Transverse colon (tissue), 4 donors: Measurements from ENCODE around the gene RCSD1. TPM values are rescaled to one million over a fixed set of nuclear protein-coding genes. Genes with fewer than 3 reads are reported as not detected.

Experiments
- DNase-seq: peaks from one replicate; pipeline ENCODE4 v3.0.0-alpha.2; 2019
- H3K27ac ChIP-seq, 4 donors: fragments of 200-600 bp; sonication (generic); 2 replicates each; pipeline ENCODE4 v1.5.1; 2016 to 2018; ENCODE audit warnings: inconsistent platforms in 4 of 4
- H3K27me3 ChIP-seq: fragments of 200-600 bp; sonication (generic); 2 replicates; pipeline ENCODE4 v1.5.1; 2017; ENCODE audit warnings: inconsistent platforms
- H3K36me3 ChIP-seq, 4 donors: fragments of 200-600 bp; sonication (generic); 2 replicates each; pipeline ENCODE4 v1.5.1; 2017 to 2019; ENCODE audit warnings: inconsistent platforms in 4 of 4
- H3K4me1 ChIP-seq, 4 donors: fragments of 200-600 bp; sonication (generic); 2 replicates each; pipeline ENCODE4 v1.5.1; 2017 to 2020; ENCODE audit warnings: inconsistent platforms in 4 of 4
- H3K4me3 ChIP-seq, 4 donors: fragments of 200-600 bp; sonication (generic); 1 replicate in 1 of 4; 2 replicates in 3 of 4; pipeline versions ENCODE4 v1.5.1 to v1.6.1; 2017 to 2019; ENCODE audit warnings: inconsistent platforms in 4 of 4
- H3K9me3 ChIP-seq, 2 donors: fragments of 200-600 bp; sonication (generic); 2 replicates each; pipeline ENCODE4 v1.5.1; 2017 to 2019; ENCODE audit warnings: inconsistent platforms in 2 of 2
- CTCF ChIP-seq, 5 experiments: fragments of 200-600 bp in 3 of 5; fragments of 450-650 bp in 2 of 5; sonication (generic) in 3 of 5; IDR thresholded peaks; 1 replicate in 2 of 5; 2 replicates in 3 of 5; pipeline ENCODE4 v1.5.1; 2016 to 2017; ENCODE audit warnings: antibody characterized with exemption in 5 of 5, inconsistent platforms in 3 of 5, mild to moderate bottlenecking in 2 of 5, moderate library complexity in 1 of 5
- EP300 ChIP-seq: sonication (generic); formaldehyde crosslinking; IDR thresholded peaks from one replicate; pipeline ENCODE4 v1.6.1; 2017; ENCODE audit warnings: antibody characterized with exemption, low read depth
- POLR2A ChIP-seq: fragments of 450-650 bp; IDR thresholded peaks from one replicate; pipeline ENCODE4 v1.6.1; 2016; ENCODE audit warnings: antibody characterized with exemption, mild to moderate bottlenecking, moderate library complexity
- POLR2AphosphoS5 ChIP-seq, 3 donors: sonication (generic); formaldehyde crosslinking; IDR thresholded peaks; one replicate each; pipeline ENCODE4 v1.6.1; 2016; ENCODE audit warnings: antibody characterized with exemption in 3 of 3
- WGBS, 2 donors: methylation state at CpG; one replicate each; pipeline ENCODE4 v1.1.5; 2018; ENCODE audit warnings: low coverage in 1 of 2; 5-methylcytosine and 5-hydroxymethylcytosine counted together
- in situ Hi-C, 4 donors: fragments of 200-750 bp; cut with MboI; loops; one replicate each; pipeline versions ENCODE4 v1.15.0 to v1.15.1; 2017; ENCODE audit warnings: low sequenced_read_pairs in 3 of 4, low pct_ligation_motif_present in 1 of 4, low pct_unique_long_range_greater_than_20kb in 1 of 4
- intact Hi-C: fragments of 100-400 bp; cut with DNase I; formaldehyde crosslinking; loops from one replicate; pipeline ENCODE4 v1.15.1; 2023; ENCODE audit warnings: low total_unique reads
- total RNA-seq, 4 donors: library from RNA; depleted of rRNA; stranded (reverse); fragments of >200 nt; gene quantifications; one replicate each; pipeline ENCODE4 v1.1.0, GENCODE V29; 2016

The RCSD1 gene
- total RNA-seq, 4 donors from 2014 or later = 6.0 to 29.2 (median 15.9) TPM

- Histone ChIP-seq H3K9me3 (no peaks in the 10 kb centered on the region), H3K4me3 (no peak overlapping the region), H3K27ac (peak overlapping the region; percentile 24 to 62 (median 40)), H3K27me3 (no peaks in the 10 kb centered on the region), H3K4me1 (peaks cover 4 to 73% (median 25%) of the 10 kb centered on the region in 4 donors), H3K36me3 (no peaks in the 10 kb centered on the region)
- intact Hi-C loops = no loop called here
- peak; percentile 38 for DNase-seq
- 23 to 40% methylated on average over 9 to 10 of the region's 10 CpGs for WGBS, 2 donors
- TF ChIP-seq CTCF (IDR thresholded peaks at IDR 0.05) (no peak), POLR2AphosphoS5 (IDR thresholded peaks at IDR 0.05) (peak in 2 of 3 donors; percentile 14 to 33), POLR2A (no peak), EP300 (no peak)
- in situ Hi-C loops = no loop called here
Measured at GRCh38 chr1:167658574-167659328, 28.7 kb downstream of the RCSD1 start.

- Histone ChIP-seq H3K36me3 (no peaks in the 10 kb centered on the region), H3K4me3 (no peak overlapping the region), H3K4me1 (peaks cover 4 to 66% (median 25%) of the 10 kb centered on the region in 4 donors), H3K9me3 (no peaks in the 10 kb centered on the region), H3K27me3 (no peaks in the 10 kb centered on the region), H3K27ac (peak overlapping the region; percentile 24 to 62 (median 40))
- TF ChIP-seq POLR2AphosphoS5 (IDR thresholded peaks at IDR 0.05) (no peak), CTCF (IDR thresholded peaks at IDR 0.05) (no peak), EP300 (no peak), POLR2A (no peak)
- WGBS, 2 donors = 36 to 58% methylated on average over 2 to 3 of the region's 3 CpGs
- no peak for DNase-seq
- in situ Hi-C loops = no loop called here
- intact Hi-C loops = no loop called here
Measured at GRCh38 chr1:167659450-167659849, 29.4 kb downstream of the RCSD1 start.

GRCh38 chr1:167659881-167660280 lies 29.8 kb downstream of the RCSD1 start:
- 78 to 84% methylated on average over 5 to 6 of the region's 6 CpGs for WGBS, 2 donors
- peaks cover 4 to 63% (median 23%) of the 10 kb centered on the region in 4 donors for H3K4me1 ChIP-seq
- peak overlapping the region; percentile 24 to 62 (median 40) for H3K27ac ChIP-seq
- H3K27me3 ChIP-seq = no peaks in the 10 kb centered on the region
- H3K4me3 ChIP-seq = no peak overlapping the region
- in situ Hi-C loops = no loop called here
- H3K36me3 ChIP-seq = no peaks in the 10 kb centered on the region
- H3K9me3 ChIP-seq = no peaks in the 10 kb centered on the region
- intact Hi-C loops = no loop called here
- TF ChIP-seq POLR2AphosphoS5 (IDR thresholded peaks at IDR 0.05) (no peak), CTCF (IDR thresholded peaks at IDR 0.05) (no peak)
- DNase-seq = no peak

- Histone ChIP-seq H3K9me3 (no peaks in the 10 kb centered on the region), H3K27me3 (no peaks in the 10 kb centered on the region), H3K27ac (peak overlapping the region; percentile 57 to 63 (median 61)), H3K4me3 (no peak overlapping the region), H3K4me1 (peaks cover 4 to 55% (median 21%) of the 10 kb centered on the region in 4 donors), H3K36me3 (no peaks in the 10 kb centered on the region)
- in situ Hi-C loops (no loop called here), intact Hi-C loops (no loop called here)
- no peak for TF ChIP-seq CTCF (IDR thresholded peaks at IDR 0.05)
- no peak for TF ChIP-seq EP300
- TF ChIP-seq POLR2AphosphoS5 (IDR thresholded peaks at IDR 0.05) = no peak
- no peak for TF ChIP-seq POLR2A
- 46 to 82% methylated on average over 1 to 3 of the region's 3 CpGs for WGBS, 2 donors
- no peak for DNase-seq
Measured at GRCh38 chr1:167661527-167662426, 31.7 kb downstream of the RCSD1 start.
